WERI-Rb-1 (cell line): ENCODE measurements around the gene MBP.
A peak's percentile ranks its signal among the peaks of the same experiment; 100 is the strongest.

ENCODE experiments used
- DNase-seq: peaks from one replicate; pipeline ENCODE4 v3.0.0-alpha.2; 2020
- H3K27ac ChIP-seq: fragments of 250-450 bp; sonication (Bioruptor Pico); 2 replicates; pipeline ENCODE4 v1.5.1; 2020; ENCODE audit warnings: mild to moderate bottlenecking, moderate library complexity
- H3K27me3 ChIP-seq: fragments of 250-450 bp; sonication (Bioruptor Pico); 2 replicates; pipeline ENCODE4 v1.5.1; 2021; ENCODE audit warnings: mild to moderate bottlenecking, low read depth, moderate library complexity; ENCODE audit not compliant: insufficient read depth, severe bottlenecking
- H3K36me3 ChIP-seq: fragments of 250-450 bp; sonication (Bioruptor Pico); 2 replicates; pipeline ENCODE4 v1.5.1; 2020; ENCODE audit warnings: mild to moderate bottlenecking, moderate library complexity
- H3K4me3 ChIP-seq: 2 replicates; pipeline ENCODE4 v1.5.1; 2011; ENCODE audit warnings: low read depth, mild to moderate bottlenecking, control low read depth, low read length
- H3K9me3 ChIP-seq: fragments of 250-450 bp; sonication (Bioruptor Pico); 2 replicates; pipeline ENCODE4 v1.5.1; 2021; ENCODE audit warnings: mild to moderate bottlenecking, moderate library complexity; ENCODE audit not compliant: severe bottlenecking
- TF ChIP-seq, protein P1 (sequence below): IDR thresholded peaks from 2 replicates; pipeline ENCODE4 v1.5.1; 2011; ENCODE audit warnings: low read depth, mild to moderate bottlenecking, control low read depth, inconsistent platforms, low read length

MBP gene

GRCh38 chr18:77170890-77171410 is 38.4 kb upstream of the MBP start:
- DNase-seq: peak; percentile 34
- H3K36me3 ChIP-seq: no peaks in the 10 kb centered on the region
- no peaks in the 10 kb centered on the region for H3K9me3 ChIP-seq
- no peak overlapping the region for H3K4me3 ChIP-seq
- H3K27me3 ChIP-seq: no peaks in the 10 kb centered on the region
- H3K27ac ChIP-seq: no peak overlapping the region
- TF ChIP-seq, protein P1, sequence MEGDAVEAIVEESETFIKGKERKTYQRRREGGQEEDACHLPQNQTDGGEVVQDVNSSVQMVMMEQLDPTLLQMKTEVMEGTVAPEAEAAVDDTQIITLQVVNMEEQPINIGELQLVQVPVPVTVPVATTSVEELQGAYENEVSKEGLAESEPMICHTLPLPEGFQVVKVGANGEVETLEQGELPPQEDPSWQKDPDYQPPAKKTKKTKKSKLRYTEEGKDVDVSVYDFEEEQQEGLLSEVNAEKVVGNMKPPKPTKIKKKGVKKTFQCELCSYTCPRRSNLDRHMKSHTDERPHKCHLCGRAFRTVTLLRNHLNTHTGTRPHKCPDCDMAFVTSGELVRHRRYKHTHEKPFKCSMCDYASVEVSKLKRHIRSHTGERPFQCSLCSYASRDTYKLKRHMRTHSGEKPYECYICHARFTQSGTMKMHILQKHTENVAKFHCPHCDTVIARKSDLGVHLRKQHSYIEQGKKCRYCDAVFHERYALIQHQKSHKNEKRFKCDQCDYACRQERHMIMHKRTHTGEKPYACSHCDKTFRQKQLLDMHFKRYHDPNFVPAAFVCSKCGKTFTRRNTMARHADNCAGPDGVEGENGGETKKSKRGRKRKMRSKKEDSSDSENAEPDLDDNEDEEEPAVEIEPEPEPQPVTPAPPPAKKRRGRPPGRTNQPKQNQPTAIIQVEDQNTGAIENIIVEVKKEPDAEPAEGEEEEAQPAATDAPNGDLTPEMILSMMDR: no peak

DNA sequence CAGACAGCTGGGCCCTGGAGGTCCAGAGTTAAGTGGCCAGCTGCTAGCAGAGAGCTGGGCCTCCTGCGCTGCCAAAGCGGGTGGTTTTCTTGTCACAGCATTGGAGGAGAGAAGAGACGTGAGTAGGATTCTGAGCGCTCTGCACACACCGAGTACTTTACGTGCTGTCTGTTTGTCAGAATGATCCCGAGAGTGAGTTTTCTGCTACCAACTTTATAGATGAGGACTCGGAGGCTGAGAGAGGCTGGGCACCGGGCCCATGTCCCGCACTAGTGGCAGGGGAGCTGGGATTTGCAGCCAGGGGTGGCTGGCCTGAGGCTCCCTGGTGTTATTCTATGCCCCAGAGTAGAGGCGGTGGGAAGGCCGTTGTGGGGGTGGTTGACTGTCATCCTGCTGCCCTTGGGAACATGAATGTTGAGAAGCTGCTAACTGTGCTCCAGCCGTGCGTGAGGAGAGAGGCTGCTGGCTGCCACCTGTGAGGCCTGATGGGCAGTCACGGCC is 36.3 kb upstream of the MBP start:
- no peaks in the 10 kb centered on the region for H3K36me3 ChIP-seq
- TF ChIP-seq, protein P1: no peak
- H3K4me3 ChIP-seq: no peak overlapping the region
- no peaks in the 10 kb centered on the region for H3K27me3 ChIP-seq
- DNase-seq: no peak
- no peak overlapping the region for H3K27ac ChIP-seq
- H3K9me3 ChIP-seq: no peaks in the 10 kb centered on the region

DNA sequence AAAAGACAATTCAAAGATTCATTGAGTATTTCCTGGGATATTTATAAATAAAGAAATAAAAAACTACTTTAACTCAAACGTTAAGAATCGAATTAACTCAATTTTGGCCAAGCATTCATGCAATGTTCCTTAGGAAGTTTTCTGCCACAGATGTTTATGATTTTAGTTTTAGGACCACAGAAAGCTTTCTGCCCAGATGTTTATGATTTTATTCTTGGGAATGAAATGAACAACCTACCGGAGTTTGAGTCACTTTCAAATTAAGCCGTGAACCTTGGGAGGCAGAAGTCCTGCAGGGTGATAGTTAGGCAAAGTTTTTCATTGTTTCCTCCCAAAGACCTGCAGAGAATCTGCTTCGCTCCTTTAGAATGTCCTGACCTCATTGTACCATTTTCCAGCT is 34.7 kb upstream of the MBP start:
- H3K9me3 ChIP-seq: no peaks in the 10 kb centered on the region

DNA sequence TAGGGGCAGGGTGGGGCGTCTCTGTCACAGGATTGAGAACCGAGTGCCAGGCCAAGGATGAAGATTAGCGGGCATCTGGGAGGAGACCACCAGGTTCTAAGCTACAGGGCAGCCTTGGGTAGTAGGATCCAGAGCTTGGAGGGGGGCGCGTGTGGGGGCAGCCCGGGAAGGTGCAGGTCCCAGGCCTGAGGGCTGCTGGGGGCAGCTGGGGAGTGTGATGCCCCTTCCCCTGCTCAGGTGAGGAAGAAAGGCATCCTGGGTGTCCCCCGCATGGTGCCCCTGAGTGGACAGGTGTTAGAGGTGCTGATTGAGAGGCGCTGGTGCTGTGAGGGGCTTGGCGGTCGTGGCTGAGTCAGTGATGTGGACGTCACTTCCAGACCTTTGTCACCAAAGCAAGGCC is 33.9 kb upstream of the MBP start:
- TF ChIP-seq, protein P1: no peak
- Histone ChIP-seq H3K27ac (no peak overlapping the region), H3K9me3 (no peaks in the 10 kb centered on the region), H3K36me3 (no peaks in the 10 kb centered on the region), H3K4me3 (no peak overlapping the region), H3K27me3 (no peaks in the 10 kb centered on the region)
- DNase-seq: no peak

More for the DNA sequence above, 34.7 kb upstream of the MBP start:
- Histone ChIP-seq H3K27ac (no peak overlapping the region), H3K27me3 (no peaks in the 10 kb centered on the region), H3K36me3 (no peaks in the 10 kb centered on the region), H3K4me3 (no peak overlapping the region)
- DNase-seq: no peak
- TF ChIP-seq, protein P1: no peak

GRCh38 chr18:77165503-77166188 is 33.1 kb upstream of the MBP start:
- no peaks in the 10 kb centered on the region for H3K27me3 ChIP-seq
- DNase-seq: peak; percentile 63
- TF ChIP-seq, protein P1: no peak
- H3K36me3 ChIP-seq: no peaks in the 10 kb centered on the region
- H3K4me3 ChIP-seq: no peak overlapping the region
- H3K9me3 ChIP-seq: no peaks in the 10 kb centered on the region
- H3K27ac ChIP-seq: no peak overlapping the region
